Brain microvascular endothelial cell (primary cell): Measurements from ENCODE around the gene KCNK18.

ENCODE experiments used
- DNase-seq: peaks from one replicate; pipeline ENCODE4 v3.0.0-alpha.2; 2020
- H3K27ac ChIP-seq: fragments of 250-450 bp; sonication (Bioruptor Pico); 2 replicates; pipeline ENCODE4 v1.5.1; 2020; ENCODE audit warnings: mild to moderate bottlenecking, moderate library complexity
- H3K27me3 ChIP-seq: fragments of 250-450 bp; sonication (Bioruptor Pico); replicated peaks from 2 replicates; pipeline ENCODE4 v1.5.1; 2020; ENCODE audit warnings: mild to moderate bottlenecking
- H3K36me3 ChIP-seq: fragments of 250-450 bp; sonication (Bioruptor Pico); replicated peaks from 2 replicates; pipeline ENCODE4 v1.5.1; 2020; ENCODE audit warnings: mild to moderate bottlenecking
- H3K4me3 ChIP-seq: 2 replicates; pipeline ENCODE4 v1.5.1; 2011; ENCODE audit warnings: low read depth, mild to moderate bottlenecking, control low read depth, low read length, moderate library complexity
- in situ Hi-C: cut with HindIII; loops from 2 replicates; pipeline ENCODE4 v1.10.0; 2017; ENCODE audit warnings: low sequenced_read_pairs, low pct_ligation_motif_present
- TF ChIP-seq, protein P1 (sequence below): IDR thresholded peaks from 2 replicates; pipeline ENCODE4 v1.5.1; 2011; ENCODE audit warnings: low read depth, mild to moderate bottlenecking, moderate library complexity, low read length, control low read depth, inconsistent platforms; ENCODE audit errors: missing control alignments

KCNK18 gene

DNA sequence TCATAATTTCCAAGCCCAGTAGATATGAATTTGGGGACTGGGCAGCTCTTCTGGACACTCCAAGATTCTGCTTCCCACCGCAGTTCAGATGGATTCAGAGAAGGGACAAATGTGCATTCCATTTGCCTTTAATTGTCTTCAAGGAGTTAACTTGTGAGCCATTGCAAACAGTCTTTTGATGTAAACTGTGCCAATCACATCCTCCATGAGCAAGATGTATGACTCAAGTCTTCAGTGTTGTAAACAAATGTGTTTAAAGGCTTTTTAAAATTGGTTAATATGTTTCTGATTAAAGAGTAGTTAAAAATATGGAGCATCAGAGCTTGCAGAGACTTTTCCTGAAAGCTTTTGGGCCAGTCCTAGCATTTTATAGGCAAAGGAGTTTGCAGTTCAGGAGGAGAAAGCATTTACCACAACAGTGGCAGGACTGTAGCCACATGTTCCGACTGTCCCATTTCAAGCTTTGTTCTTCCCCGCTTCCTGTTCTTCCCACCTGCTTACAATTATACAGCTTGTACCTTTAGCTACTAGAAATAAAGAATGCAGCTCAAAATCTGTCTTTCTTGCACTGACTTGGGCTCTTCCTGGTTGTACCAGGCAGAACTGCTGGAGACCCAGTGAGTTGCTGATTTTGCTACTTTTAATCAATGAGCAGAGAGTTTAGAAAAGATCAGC is 49.8 kb downstream of the KCNK18 start:
- no peak for DNase-seq
- in situ Hi-C loops, result no loop called here
- no peaks in the 10 kb centered on the region for H3K36me3 ChIP-seq
- peaks cover 3% of the 10 kb centered on the region for H3K27me3 ChIP-seq
- H3K4me3 ChIP-seq, result no peak overlapping the region
- TF ChIP-seq, protein P1, sequence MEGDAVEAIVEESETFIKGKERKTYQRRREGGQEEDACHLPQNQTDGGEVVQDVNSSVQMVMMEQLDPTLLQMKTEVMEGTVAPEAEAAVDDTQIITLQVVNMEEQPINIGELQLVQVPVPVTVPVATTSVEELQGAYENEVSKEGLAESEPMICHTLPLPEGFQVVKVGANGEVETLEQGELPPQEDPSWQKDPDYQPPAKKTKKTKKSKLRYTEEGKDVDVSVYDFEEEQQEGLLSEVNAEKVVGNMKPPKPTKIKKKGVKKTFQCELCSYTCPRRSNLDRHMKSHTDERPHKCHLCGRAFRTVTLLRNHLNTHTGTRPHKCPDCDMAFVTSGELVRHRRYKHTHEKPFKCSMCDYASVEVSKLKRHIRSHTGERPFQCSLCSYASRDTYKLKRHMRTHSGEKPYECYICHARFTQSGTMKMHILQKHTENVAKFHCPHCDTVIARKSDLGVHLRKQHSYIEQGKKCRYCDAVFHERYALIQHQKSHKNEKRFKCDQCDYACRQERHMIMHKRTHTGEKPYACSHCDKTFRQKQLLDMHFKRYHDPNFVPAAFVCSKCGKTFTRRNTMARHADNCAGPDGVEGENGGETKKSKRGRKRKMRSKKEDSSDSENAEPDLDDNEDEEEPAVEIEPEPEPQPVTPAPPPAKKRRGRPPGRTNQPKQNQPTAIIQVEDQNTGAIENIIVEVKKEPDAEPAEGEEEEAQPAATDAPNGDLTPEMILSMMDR, result no peak
- no peak overlapping the region for H3K27ac ChIP-seq

DNA sequence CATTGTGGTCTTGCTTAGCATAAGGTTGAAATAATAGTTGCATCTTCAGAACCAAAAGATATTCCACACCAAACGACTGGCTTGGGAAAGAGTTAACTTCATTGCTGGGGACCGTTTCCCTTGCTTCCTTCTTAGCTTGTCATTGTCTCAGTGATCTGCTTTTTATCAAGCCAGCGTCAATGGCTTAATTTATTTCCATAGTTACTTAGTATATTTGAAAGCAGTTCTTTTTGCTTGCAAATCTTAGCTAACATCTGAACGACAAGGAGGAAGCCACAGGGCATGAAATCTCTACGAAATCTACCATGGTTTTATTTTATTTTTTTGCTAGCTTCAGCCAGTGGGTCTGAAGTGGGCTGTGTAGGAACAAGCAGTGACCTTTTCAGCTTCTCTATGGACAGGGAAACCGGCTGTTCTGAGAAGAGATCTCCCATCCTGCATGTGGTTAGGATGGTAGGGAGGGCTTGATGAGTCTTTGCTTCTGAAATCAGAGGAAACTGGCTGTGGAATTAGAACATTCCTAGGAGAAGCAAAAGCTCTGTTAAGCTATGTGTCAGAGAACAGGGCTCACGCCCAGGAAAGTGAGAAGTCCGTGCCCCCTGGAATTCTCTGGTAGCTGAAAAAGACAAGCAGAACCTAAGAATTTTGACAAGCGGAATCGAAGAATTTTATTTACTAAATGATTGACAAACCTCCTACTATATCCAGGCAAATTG is 51.6 kb downstream of the KCNK18 start:
- Histone ChIP-seq H3K27me3 (no peaks in the 10 kb centered on the region), H3K27ac (no peak overlapping the region), H3K36me3 (no peaks in the 10 kb centered on the region), H3K4me3 (no peak overlapping the region)
- DNase-seq, result no peak
- in situ Hi-C loops, result no loop called here
- TF ChIP-seq, protein P1, result no peak

DNA sequence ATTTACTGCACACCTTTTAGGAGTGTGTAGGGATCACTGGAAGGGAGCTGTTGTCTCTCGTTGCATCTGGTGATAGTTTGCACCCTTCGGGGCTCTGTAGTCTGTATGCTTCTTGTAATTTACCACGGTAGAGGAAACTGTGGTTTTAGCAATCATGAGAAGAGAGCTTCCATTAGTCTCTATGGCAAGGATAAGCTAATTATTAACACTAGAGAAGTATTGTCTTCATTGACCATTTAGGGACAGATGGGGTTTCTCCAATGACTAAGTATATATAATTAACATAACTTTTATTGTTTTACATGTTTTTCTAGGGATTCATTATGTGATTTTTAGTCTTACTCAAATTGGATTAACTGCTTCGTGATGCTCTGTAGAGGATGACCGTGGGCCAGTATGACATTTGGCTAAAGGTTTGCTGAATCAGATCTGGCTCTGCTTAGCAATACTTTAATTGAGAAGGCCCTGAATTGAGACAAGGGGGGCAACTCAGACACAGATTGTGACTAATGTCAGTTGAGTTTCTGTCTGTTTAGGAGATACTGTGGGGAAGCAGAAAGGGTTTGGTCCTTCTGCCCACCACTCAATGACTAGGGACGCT is 52.3 kb downstream of the KCNK18 start:
- Histone ChIP-seq H3K27ac (no peak overlapping the region), H3K4me3 (no peak overlapping the region), H3K36me3 (no peaks in the 10 kb centered on the region), H3K27me3 (no peaks in the 10 kb centered on the region)
- in situ Hi-C loops, result no loop called here
- no peak for DNase-seq
- TF ChIP-seq, protein P1, result no peak

DNA sequence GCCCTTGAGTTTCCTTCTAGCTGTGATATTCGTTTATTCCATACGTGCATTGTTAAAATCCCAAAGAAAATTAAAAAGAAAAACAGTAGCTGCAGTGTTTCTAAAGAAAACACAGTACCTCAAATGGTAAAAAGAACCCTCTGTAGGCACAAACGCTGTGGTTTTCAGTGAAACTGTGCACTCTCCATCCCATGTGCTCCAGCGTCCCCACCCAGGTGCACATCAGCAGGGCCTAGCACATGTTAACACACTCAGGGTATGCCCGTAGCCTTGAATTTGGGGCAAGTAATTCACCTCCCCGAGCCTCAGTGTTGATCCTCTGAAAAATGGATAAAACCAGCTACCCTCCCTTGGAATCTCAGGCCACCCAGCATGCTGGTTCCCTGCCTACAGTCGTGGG is 53.1 kb downstream of the KCNK18 start:
- TF ChIP-seq, protein P1, result no peak
- H3K4me3 ChIP-seq, result no peak overlapping the region
- H3K27ac ChIP-seq, result no peak overlapping the region
- DNase-seq, result no peak
- H3K36me3 ChIP-seq, result no peaks in the 10 kb centered on the region
- in situ Hi-C loops, result no loop called here
- no peaks in the 10 kb centered on the region for H3K27me3 ChIP-seq

DNA sequence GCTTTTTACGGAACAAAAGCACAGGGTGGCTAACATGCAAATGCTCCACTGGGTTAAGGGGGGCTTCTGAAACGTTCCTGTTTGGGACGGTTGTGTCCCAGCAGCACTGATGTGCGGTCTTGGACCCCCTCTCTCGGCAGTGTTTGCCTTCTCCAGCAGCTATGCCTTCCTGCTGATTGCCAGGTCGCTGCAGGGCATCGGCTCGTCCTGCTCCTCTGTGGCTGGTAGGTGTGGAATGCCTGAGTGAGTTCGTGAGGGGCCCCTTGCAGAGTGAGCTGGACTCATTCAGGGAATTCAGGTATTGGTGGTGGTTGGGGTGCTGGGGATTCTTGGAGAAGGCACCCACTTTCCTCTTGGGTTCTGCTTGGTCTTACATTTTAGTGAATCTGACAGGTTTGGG is 56.6 kb downstream of the KCNK18 start:
- Histone ChIP-seq H3K27ac (no peak overlapping the region), H3K4me3 (no peak overlapping the region), H3K36me3 (no peaks in the 10 kb centered on the region), H3K27me3 (no peaks in the 10 kb centered on the region)
- in situ Hi-C loops, result no loop called here
- DNase-seq, result no peak
- TF ChIP-seq, protein P1, result no peak
